Midbrain (tissue), 1 donor: ENCODE measurements around the gene SPIRE2.
"Not testable (repeated sequence)": the region's sequence is repeated elsewhere in the genome, so short reads cannot be mapped to it uniquely, and the experiment has no call there.

Experiments used
- DNase-seq: peaks from one replicate; lab custom pipeline; 2025; lab: John Stamatoyannopoulos, UW

The SPIRE2 gene

GRCh38 chr16:89913408-89914387, 85.4 kb downstream of the SPIRE2 start:
- no peak for DNase-seq

GRCh38 chr16:89914642-89915285, 86.5 kb downstream of the SPIRE2 start:
- DNase-seq: not testable (repeated sequence)

GRCh38 chr16:89915303-89916232, 87.3 kb downstream of the SPIRE2 start:
- DNase-seq: no peak

- DNase-seq: peak; percentile 22
Observed at GRCh38 chr16:89917773-89918452, 89.6 kb downstream of the SPIRE2 start.

GRCh38 chr16:89918453-89919347, 90.4 kb downstream of the SPIRE2 start, which contains the start of gene MC1R:
Gene MC1R (plus strand): TSS chr16:89918862. CDS start chr16:89919259, 397 bp downstream.
- DNase-seq: no peak

GRCh38 chr16:89919535-89920406, 91.5 kb downstream of the SPIRE2 start:
- DNase-seq: no peak

- DNase-seq: no peak
Observed at GRCh38 chr16:89920723-89921122, 92.4 kb downstream of the SPIRE2 start.
